ENCODE data around the gene NID1. TPM values are rescaled to one million over a fixed set of nuclear protein-coding genes. Genes with fewer than 3 reads are reported as not detected.
"Not testable (repeated sequence)": the region's sequence is repeated elsewhere in the genome, so short reads cannot be mapped to it uniquely, and the experiment has no call there.

The NID1 gene
- total RNA-seq, 1 experiment from 2014 or later, result 19.2 TPM

GRCh38 chr1:235935235-235936225 lies 129.4 kb downstream of the NID1 start:
- DNase-seq (ENCODE audit: low spot score), result no peak

- DNase-seq (ENCODE audit: low spot score), result no peak
These were observed 131.1 kb downstream of the NID1 start for GRCh38 chr1:235933766-235934116.

- DNase-seq (ENCODE audit: low spot score), result no peak
These were observed 131.7 kb downstream of the NID1 start for GRCh38 chr1:235933017-235933765.

- DNase-seq (ENCODE audit: low spot score), result peak; percentile 39
These were observed 132.8 kb downstream of the NID1 start for GRCh38 chr1:235932090-235932510.

GRCh38 chr1:235931171-235931738 lies 133.6 kb downstream of the NID1 start:
- DNase-seq (ENCODE audit: low spot score), result no peak

GRCh38 chr1:235930543-235930942 lies 134.3 kb downstream of the NID1 start:
- DNase-seq (ENCODE audit: low spot score), result no peak

- DNase-seq (ENCODE audit: low spot score), result no peak
These were observed 135.7 kb downstream of the NID1 start for GRCh38 chr1:235929216-235929615.

- no peak for DNase-seq (ENCODE audit: low spot score)
These were observed 136.7 kb downstream of the NID1 start for GRCh38 chr1:235928197-235928596.

- DNase-seq (ENCODE audit: low spot score), result not testable (repeated sequence)
These were observed 137.3 kb downstream of the NID1 start for GRCh38 chr1:235927551-235927950.

Other genes with a start within 250 kb of the NID1 start
- gene LYST, start 198.2 kb downstream of the NID1 start, total RNA-seq (2014; rRNA removed; shearing (Covaris generic)), result 3.8 and 8.4 TPM in 2 replicates
- gene GPR137B, start 77.4 kb upstream of the NID1 start, total RNA-seq (2014; rRNA removed; shearing (Covaris generic)), result 7.9 and 11.4 TPM in 2 replicates
- 3.2 and 4.2 TPM in 2 replicates for gene ERO1B, start 216.9 kb upstream of the NID1 start, total RNA-seq (2014; rRNA removed; shearing (Covaris generic))

Measured in H4 (cell line).